GM12864 (cell line): Measurements from ENCODE around the gene MTM1.

ENCODE experiments used
- DNase-seq: peaks from one replicate; pipeline ENCODE4 v3.0.0-alpha.2; 2011; ENCODE audit warnings: low read depth
- H3K4me3 ChIP-seq: 2 replicates; pipeline ENCODE4 v1.5.1; 2011; ENCODE audit warnings: mild to moderate bottlenecking, low read depth, low read length, control low read depth
- CTCF ChIP-seq: IDR thresholded peaks from 2 replicates; pipeline ENCODE4 v1.5.1; 2011; ENCODE audit warnings: low read depth, mild to moderate bottlenecking, moderate library complexity, low read length, control low read depth, inconsistent platforms; ENCODE audit errors: missing control alignments

Gene MTM1

GRCh38 chrX:150616179-150616862 lies 47.9 kb downstream of the MTM1 start:
- TF ChIP-seq CTCF: no peak
- H3K4me3 ChIP-seq: no peak overlapping the region
- DNase-seq: no peak

- no peak overlapping the region for H3K4me3 ChIP-seq
- TF ChIP-seq CTCF: no peak
- DNase-seq: no peak
Observed at GRCh38 chrX:150616863-150617198, 48.4 kb downstream of the MTM1 start.

- H3K4me3 ChIP-seq: no peak overlapping the region
- no peak for DNase-seq
- no peak for TF ChIP-seq CTCF
Observed at GRCh38 chrX:150621652-150622051, 53.2 kb downstream of the MTM1 start.

GRCh38 chrX:150623583-150623982 lies 55.2 kb downstream of the MTM1 start:
- no peak for TF ChIP-seq CTCF
- no peak overlapping the region for H3K4me3 ChIP-seq
- no peak for DNase-seq

- no peak for DNase-seq
- H3K4me3 ChIP-seq: no peak overlapping the region
- TF ChIP-seq CTCF: no peak
Observed at GRCh38 chrX:150625097-150625496, 56.7 kb downstream of the MTM1 start.

GRCh38 chrX:150625875-150626274 lies 57.5 kb downstream of the MTM1 start:
- TF ChIP-seq CTCF: no peak
- H3K4me3 ChIP-seq: no peak overlapping the region
- no peak for DNase-seq

- DNase-seq: no peak
- no peak for TF ChIP-seq CTCF
- H3K4me3 ChIP-seq: no peak overlapping the region
Observed at GRCh38 chrX:150627957-150628356, 59.5 kb downstream of the MTM1 start.
